Effector memory CD4-positive, alpha-beta T cell (primary cell): ENCODE measurements around the gene PSMF1.
"Not testable (repeated sequence)": the region's sequence is repeated elsewhere in the genome, so short reads cannot be mapped to it uniquely, and the experiment has no call there.

Experiments used
- DNase-seq, 3 donors: peaks; one replicate each; pipeline ENCODE4 v3.0.0-alpha.2; 2020
- H3K27ac ChIP-seq: 2 replicates; pipeline ENCODE4 v1.7.0; 2013; ENCODE audit warnings: mild to moderate bottlenecking, low read length, moderate library complexity; ENCODE audit not compliant: insufficient read depth, poor library complexity, severe bottlenecking
- H3K27me3 ChIP-seq: replicated peaks from 2 replicates; pipeline ENCODE4 v1.7.0; 2013; ENCODE audit warnings: mild to moderate bottlenecking, low read length; ENCODE audit not compliant: insufficient read depth, control insufficient read depth, poor library complexity, severe bottlenecking
- H3K36me3 ChIP-seq: 2 replicates; pipeline ENCODE4 v1.7.0; 2013; ENCODE audit warnings: mild to moderate bottlenecking, low read length, moderate library complexity; ENCODE audit not compliant: control insufficient read depth, insufficient read depth
- H3K4me1 ChIP-seq: 2 replicates; pipeline ENCODE4 v1.7.0; 2013; ENCODE audit warnings: low read length, mild to moderate bottlenecking; ENCODE audit not compliant: control insufficient read depth, insufficient read depth, poor library complexity, severe bottlenecking
- H3K4me3 ChIP-seq: 2 replicates; pipeline ENCODE4 v1.7.0; 2013; ENCODE audit warnings: low read length, low read depth, mild to moderate bottlenecking; ENCODE audit not compliant: insufficient read depth, poor library complexity, severe bottlenecking
- H3K9me3 ChIP-seq: 2 replicates; pipeline ENCODE4 v1.7.0; 2013; ENCODE audit warnings: mild to moderate bottlenecking, low read length, moderate library complexity; ENCODE audit not compliant: control insufficient read depth

The PSMF1 gene

GRCh38 chr20:1207293-1207878 is 89.0 kb downstream of the PSMF1 start:
- Histone ChIP-seq H3K9me3 (no peaks in the 10 kb centered on the region), H3K4me1 (no peaks in the 10 kb centered on the region), H3K27me3 (no peaks in the 10 kb centered on the region), H3K36me3 (no peaks in the 10 kb centered on the region), H3K27ac (no peak overlapping the region), H3K4me3 (no peak overlapping the region)
- no peak for DNase-seq

GRCh38 chr20:1209447-1210387 is 91.3 kb downstream of the PSMF1 start:
- DNase-seq = no peak
- no peaks in the 10 kb centered on the region for H3K9me3 ChIP-seq
- no peaks in the 10 kb centered on the region for H3K36me3 ChIP-seq
- peaks cover 2% of the 10 kb centered on the region for H3K4me1 ChIP-seq
- H3K27me3 ChIP-seq = no peaks in the 10 kb centered on the region
- H3K27ac ChIP-seq = no peak overlapping the region
- no peak overlapping the region for H3K4me3 ChIP-seq

GRCh38 chr20:1210501-1210900 is 92.1 kb downstream of the PSMF1 start:
- no peaks in the 10 kb centered on the region for H3K9me3 ChIP-seq
- H3K4me3 ChIP-seq = no peak overlapping the region
- peaks cover 2% of the 10 kb centered on the region for H3K4me1 ChIP-seq
- no peaks in the 10 kb centered on the region for H3K27me3 ChIP-seq
- no peak overlapping the region for H3K27ac ChIP-seq
- no peaks in the 10 kb centered on the region for H3K36me3 ChIP-seq
- no peak for DNase-seq

GRCh38 chr20:1212023-1212422 is 93.6 kb downstream of the PSMF1 start:
- Histone ChIP-seq H3K9me3 (no peaks in the 10 kb centered on the region), H3K27me3 (no peaks in the 10 kb centered on the region), H3K36me3 (no peaks in the 10 kb centered on the region), H3K4me1 (peaks cover 2% of the 10 kb centered on the region), H3K27ac (no peak overlapping the region), H3K4me3 (no peak overlapping the region)
- DNase-seq = no peak

- DNase-seq = peak; percentile 20 to 44 (median 33)
- no peak overlapping the region for H3K4me3 ChIP-seq
- H3K9me3 ChIP-seq = no peaks in the 10 kb centered on the region
- no peaks in the 10 kb centered on the region for H3K36me3 ChIP-seq
- no peak overlapping the region for H3K27ac ChIP-seq
- H3K4me1 ChIP-seq = peaks cover 2% of the 10 kb centered on the region
- H3K27me3 ChIP-seq = no peaks in the 10 kb centered on the region
Observed at GRCh38 chr20:1212607-1213396, 94.4 kb downstream of the PSMF1 start.

- Histone ChIP-seq H3K27me3 (no peaks in the 10 kb centered on the region), H3K9me3 (no peaks in the 10 kb centered on the region), H3K4me1 (peaks cover 2% of the 10 kb centered on the region), H3K4me3 (no peak overlapping the region), H3K27ac (no peak overlapping the region), H3K36me3 (no peaks in the 10 kb centered on the region)
- DNase-seq = no peak
Observed at GRCh38 chr20:1214838-1215261, 96.4 kb downstream of the PSMF1 start.

GRCh38 chr20:1215386-1216170 is 97.2 kb downstream of the PSMF1 start:
- H3K36me3 ChIP-seq = no peaks in the 10 kb centered on the region
- H3K27ac ChIP-seq = no peak overlapping the region
- DNase-seq = no peak
- H3K27me3 ChIP-seq = no peaks in the 10 kb centered on the region
- H3K9me3 ChIP-seq = no peaks in the 10 kb centered on the region
- no peak overlapping the region for H3K4me3 ChIP-seq
- peaks cover 2% of the 10 kb centered on the region for H3K4me1 ChIP-seq

- H3K36me3 ChIP-seq, DNase-seq: not testable (repeated sequence)
Observed at GRCh38 chr20:1216527-1217427, 98.4 kb downstream of the PSMF1 start.

More at GRCh38 chr20:1216527-1217427, 98.4 kb downstream of the PSMF1 start:
- H3K4me3 ChIP-seq, H3K4me1 ChIP-seq, H3K9me3 ChIP-seq, H3K27ac ChIP-seq, H3K27me3 ChIP-seq: not testable (repeated sequence)
